ENCODE results near the gene IRX5. TPM values are rescaled to one million over a fixed set of nuclear protein-coding genes. Genes with fewer than 3 reads are reported as not detected.

IRX5 gene
- total and polyA plus RNA-seq, 2 of the 8 experiments (the other 6 are each of a cell fraction or from before 2014, with no cell fraction given) = 0.48 to 0.56 TPM

DNA sequence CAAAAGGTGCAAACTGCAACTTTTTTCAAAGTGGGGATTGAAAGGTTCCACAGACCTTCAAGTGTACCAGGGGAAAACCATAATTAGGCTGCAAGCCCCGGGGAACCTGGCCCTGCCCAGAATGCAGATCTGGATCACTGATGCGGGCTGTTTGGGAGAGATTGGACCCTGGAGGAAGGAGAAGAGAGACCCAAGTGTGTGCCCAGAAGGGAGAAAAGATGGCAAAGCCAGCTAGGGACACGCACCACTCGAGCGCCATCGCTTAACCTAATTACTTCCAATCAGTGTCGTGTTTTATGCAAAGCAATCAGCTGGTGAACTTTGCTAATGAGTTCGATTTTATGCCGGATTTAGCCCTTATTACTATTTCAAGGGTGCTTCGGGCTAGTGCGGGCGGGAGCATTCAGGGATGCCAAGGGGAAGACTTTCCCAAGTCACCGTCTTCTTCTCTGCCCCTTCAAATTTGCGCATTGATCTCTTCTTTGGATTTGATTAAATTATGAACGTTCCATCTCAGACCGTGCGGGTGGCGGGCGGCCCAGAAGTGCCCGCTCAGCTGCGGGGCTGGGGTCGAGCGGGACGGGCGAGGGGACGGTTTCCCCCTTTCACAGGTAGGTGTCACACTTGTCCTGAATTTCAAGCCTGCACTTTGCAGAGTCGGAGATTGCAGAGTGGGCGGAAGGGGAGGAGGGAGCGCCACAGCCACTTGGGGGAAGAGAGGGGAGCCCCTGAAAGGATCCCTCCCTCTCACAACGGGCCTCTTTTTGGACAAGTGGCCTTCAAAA, 4.0 kb downstream of the IRX5 start (continued):
- TF ChIP-seq, protein P1, sequence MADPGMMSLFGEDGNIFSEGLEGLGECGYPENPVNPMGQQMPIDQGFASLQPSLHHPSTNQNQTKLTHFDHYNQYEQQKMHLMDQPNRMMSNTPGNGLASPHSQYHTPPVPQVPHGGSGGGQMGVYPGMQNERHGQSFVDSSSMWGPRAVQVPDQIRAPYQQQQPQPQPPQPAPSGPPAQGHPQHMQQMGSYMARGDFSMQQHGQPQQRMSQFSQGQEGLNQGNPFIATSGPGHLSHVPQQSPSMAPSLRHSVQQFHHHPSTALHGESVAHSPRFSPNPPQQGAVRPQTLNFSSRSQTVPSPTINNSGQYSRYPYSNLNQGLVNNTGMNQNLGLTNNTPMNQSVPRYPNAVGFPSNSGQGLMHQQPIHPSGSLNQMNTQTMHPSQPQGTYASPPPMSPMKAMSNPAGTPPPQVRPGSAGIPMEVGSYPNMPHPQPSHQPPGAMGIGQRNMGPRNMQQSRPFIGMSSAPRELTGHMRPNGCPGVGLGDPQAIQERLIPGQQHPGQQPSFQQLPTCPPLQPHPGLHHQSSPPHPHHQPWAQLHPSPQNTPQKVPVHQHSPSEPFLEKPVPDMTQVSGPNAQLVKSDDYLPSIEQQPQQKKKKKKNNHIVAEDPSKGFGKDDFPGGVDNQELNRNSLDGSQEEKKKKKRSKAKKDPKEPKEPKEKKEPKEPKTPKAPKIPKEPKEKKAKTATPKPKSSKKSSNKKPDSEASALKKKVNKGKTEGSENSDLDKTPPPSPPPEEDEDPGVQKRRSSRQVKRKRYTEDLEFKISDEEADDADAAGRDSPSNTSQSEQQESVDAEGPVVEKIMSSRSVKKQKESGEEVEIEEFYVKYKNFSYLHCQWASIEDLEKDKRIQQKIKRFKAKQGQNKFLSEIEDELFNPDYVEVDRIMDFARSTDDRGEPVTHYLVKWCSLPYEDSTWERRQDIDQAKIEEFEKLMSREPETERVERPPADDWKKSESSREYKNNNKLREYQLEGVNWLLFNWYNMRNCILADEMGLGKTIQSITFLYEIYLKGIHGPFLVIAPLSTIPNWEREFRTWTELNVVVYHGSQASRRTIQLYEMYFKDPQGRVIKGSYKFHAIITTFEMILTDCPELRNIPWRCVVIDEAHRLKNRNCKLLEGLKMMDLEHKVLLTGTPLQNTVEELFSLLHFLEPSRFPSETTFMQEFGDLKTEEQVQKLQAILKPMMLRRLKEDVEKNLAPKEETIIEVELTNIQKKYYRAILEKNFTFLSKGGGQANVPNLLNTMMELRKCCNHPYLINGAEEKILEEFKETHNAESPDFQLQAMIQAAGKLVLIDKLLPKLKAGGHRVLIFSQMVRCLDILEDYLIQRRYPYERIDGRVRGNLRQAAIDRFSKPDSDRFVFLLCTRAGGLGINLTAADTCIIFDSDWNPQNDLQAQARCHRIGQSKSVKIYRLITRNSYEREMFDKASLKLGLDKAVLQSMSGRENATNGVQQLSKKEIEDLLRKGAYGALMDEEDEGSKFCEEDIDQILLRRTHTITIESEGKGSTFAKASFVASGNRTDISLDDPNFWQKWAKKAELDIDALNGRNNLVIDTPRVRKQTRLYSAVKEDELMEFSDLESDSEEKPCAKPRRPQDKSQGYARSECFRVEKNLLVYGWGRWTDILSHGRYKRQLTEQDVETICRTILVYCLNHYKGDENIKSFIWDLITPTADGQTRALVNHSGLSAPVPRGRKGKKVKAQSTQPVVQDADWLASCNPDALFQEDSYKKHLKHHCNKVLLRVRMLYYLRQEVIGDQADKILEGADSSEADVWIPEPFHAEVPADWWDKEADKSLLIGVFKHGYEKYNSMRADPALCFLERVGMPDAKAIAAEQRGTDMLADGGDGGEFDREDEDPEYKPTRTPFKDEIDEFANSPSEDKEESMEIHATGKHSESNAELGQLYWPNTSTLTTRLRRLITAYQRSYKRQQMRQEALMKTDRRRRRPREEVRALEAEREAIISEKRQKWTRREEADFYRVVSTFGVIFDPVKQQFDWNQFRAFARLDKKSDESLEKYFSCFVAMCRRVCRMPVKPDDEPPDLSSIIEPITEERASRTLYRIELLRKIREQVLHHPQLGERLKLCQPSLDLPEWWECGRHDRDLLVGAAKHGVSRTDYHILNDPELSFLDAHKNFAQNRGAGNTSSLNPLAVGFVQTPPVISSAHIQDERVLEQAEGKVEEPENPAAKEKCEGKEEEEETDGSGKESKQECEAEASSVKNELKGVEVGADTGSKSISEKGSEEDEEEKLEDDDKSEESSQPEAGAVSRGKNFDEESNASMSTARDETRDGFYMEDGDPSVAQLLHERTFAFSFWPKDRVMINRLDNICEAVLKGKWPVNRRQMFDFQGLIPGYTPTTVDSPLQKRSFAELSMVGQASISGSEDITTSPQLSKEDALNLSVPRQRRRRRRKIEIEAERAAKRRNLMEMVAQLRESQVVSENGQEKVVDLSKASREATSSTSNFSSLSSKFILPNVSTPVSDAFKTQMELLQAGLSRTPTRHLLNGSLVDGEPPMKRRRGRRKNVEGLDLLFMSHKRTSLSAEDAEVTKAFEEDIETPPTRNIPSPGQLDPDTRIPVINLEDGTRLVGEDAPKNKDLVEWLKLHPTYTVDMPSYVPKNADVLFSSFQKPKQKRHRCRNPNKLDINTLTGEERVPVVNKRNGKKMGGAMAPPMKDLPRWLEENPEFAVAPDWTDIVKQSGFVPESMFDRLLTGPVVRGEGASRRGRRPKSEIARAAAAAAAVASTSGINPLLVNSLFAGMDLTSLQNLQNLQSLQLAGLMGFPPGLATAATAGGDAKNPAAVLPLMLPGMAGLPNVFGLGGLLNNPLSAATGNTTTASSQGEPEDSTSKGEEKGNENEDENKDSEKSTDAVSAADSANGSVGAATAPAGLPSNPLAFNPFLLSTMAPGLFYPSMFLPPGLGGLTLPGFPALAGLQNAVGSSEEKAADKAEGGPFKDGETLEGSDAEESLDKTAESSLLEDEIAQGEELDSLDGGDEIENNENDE (IDR thresholded peaks at IDR 0.05; ENCODE audit: insufficient replicate concordance, low read length) = no peak
- TF ChIP-seq ZNF274 (IDR thresholded peaks at IDR 0.05; ENCODE audit: borderline replicate concordance, extremely low read depth, low read length) (no peak), GTF2F1 (IDR thresholded peaks at IDR 0.05; ENCODE audit: borderline replicate concordance, low read depth, low read length) (no peak), BRCA1 (IDR thresholded peaks at IDR 0.05; ENCODE audit: low read depth, low read length) (no peak), GABPA (IDR thresholded peaks at IDR 0.05; ENCODE audit: borderline replicate concordance, insufficient read depth, low read length) (no peak), SP4 (IDR thresholded peaks at IDR 0.05; ENCODE audit: low read length) (no peak), EGR1 (IDR thresholded peaks at IDR 0.05; ENCODE audit: borderline replicate concordance, low read depth, low read length) (peak; percentile 77), SP1 (IDR thresholded peaks at IDR 0.05; ENCODE audit: low read depth, low read length) (0 out of 2 replicates have a peak, but pooled peaks have one; percentile 14), SP2 (IDR thresholded peaks at IDR 0.05; ENCODE audit: low read length) (no peak), POLR2AphosphoS5 (IDR thresholded peaks at IDR 0.05; ENCODE audit: low read depth, low read length) (no peak), TAF7 (optimal IDR thresholded peaks at IDR 0.05; ENCODE audit: borderline replicate concordance, low read depth, low read length) (no peak)

All from H1 (cell line).